GM12891 (cell line): ENCODE measurements around the gene RNF14.

Experiments used
- POLR2A ChIP-seq: IDR thresholded peaks from 2 replicates; pipeline ENCODE4 v1.6.1; 2011; ENCODE audit warnings: low read depth, low read length, control low read depth
- POLR2AphosphoS5 ChIP-seq: IDR thresholded peaks from 2 replicates; pipeline ENCODE4 v1.6.1; 2011; ENCODE audit warnings: low read depth, low read length, control low read depth
- POU2F2 ChIP-seq: IDR thresholded peaks from 2 replicates; pipeline ENCODE4 v1.6.1; 2011; ENCODE audit warnings: low read depth, mild to moderate bottlenecking, control low read depth, low read length, moderate library complexity
- SPI1 ChIP-seq: IDR thresholded peaks from 2 replicates; pipeline ENCODE4 v1.6.1; 2011; ENCODE audit warnings: low read depth, low read length, control low read depth
- TAF1 ChIP-seq: IDR thresholded peaks from 2 replicates; pipeline ENCODE4 v1.6.1; 2011; ENCODE audit warnings: low read depth, low read length, control low read depth

GRCh38 chr5:142013734-142014521 is 45.0 kb downstream of the RNF14 start:
- TF ChIP-seq POLR2AphosphoS5 (no peak), POLR2A (no peak), TAF1 (no peak), POU2F2 (no peak), SPI1 (no peak)
